DND-41 (cell line): Measurements from ENCODE around the gene TMEM161B.
"Not testable (repeated sequence)": the region's sequence is repeated elsewhere in the genome, so short reads cannot be mapped to it uniquely, and the experiment has no call there.

Experiments
- EZH2 ChIP-seq: IDR thresholded peaks from 3 replicates; pipeline ENCODE4 v1.6.1; 2012; ENCODE audit warnings: borderline replicate concordance, low read depth, mild to moderate bottlenecking, moderate library complexity, low read length, inconsistent platforms; ENCODE audit not compliant: severe bottlenecking
- TF ChIP-seq, protein P1 (sequence below): IDR thresholded peaks from 2 replicates; pipeline ENCODE4 v1.5.1; 2012; ENCODE audit warnings: borderline replicate concordance, low read length, moderate library complexity, mild to moderate bottlenecking; ENCODE audit not compliant: poor library complexity, severe bottlenecking; ENCODE audit errors: extremely low read depth

DNA sequence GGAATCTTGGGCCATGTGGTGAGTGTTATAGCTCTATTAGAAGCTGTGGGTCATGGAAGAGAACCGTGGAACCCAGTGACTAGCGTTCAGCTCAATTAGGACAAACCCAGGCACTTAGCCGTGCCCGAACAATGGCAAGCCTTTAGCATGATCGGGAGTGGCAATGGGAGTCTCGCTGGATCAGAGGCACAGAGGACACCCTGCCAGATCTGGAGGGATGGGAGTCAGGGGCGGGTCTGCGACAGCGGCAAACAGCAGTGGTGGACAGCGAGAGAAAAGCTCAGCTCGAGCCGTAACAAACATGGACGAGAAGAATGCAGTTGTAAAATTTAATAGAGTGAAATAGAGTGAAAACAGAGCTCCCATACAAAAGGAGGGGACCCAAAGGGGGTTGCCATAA lies 91.2 kb downstream of the TMEM161B start:
- TF ChIP-seq, protein P1, sequence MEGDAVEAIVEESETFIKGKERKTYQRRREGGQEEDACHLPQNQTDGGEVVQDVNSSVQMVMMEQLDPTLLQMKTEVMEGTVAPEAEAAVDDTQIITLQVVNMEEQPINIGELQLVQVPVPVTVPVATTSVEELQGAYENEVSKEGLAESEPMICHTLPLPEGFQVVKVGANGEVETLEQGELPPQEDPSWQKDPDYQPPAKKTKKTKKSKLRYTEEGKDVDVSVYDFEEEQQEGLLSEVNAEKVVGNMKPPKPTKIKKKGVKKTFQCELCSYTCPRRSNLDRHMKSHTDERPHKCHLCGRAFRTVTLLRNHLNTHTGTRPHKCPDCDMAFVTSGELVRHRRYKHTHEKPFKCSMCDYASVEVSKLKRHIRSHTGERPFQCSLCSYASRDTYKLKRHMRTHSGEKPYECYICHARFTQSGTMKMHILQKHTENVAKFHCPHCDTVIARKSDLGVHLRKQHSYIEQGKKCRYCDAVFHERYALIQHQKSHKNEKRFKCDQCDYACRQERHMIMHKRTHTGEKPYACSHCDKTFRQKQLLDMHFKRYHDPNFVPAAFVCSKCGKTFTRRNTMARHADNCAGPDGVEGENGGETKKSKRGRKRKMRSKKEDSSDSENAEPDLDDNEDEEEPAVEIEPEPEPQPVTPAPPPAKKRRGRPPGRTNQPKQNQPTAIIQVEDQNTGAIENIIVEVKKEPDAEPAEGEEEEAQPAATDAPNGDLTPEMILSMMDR, result not testable (repeated sequence)
- TF ChIP-seq EZH2, result not testable (repeated sequence)
